ENCODE data around the gene MFSD12. TPM values are rescaled to one million over a fixed set of nuclear protein-coding genes. Genes with fewer than 3 reads are reported as not detected.
"Not testable (repeated sequence)": the region's sequence is repeated elsewhere in the genome, so short reads cannot be mapped to it uniquely, and the experiment has no call there.

The MFSD12 gene
- total and polyA plus RNA-seq, 2 experiments from 2014 or later, result 44.7 to 57.7 TPM

DNA sequence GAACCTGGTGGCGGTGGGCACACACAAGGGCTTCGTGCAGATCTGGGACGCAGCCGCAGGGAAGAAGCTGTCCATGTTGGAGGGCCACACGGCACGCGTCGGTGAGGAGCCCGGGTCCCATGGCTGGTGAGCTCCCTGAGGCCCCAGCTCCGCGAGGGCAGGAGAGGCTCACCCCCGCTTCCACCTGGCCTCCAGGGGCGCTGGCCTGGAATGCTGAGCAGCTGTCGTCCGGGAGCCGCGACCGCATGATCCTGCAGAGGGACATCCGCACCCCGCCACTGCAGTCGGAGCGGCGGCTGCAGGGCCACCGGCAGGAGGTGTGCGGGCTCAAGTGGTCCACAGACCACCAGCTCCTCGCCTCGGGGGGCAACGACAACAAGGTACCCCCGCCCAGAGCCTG lies 25.7 kb downstream of the MFSD12 start:
- no peaks in the 10 kb centered on the region for H3K9me3 ChIP-seq (ENCODE audit: low read depth)
- no peak for DNase-seq (ENCODE audit: low spot score)
- no peak overlapping the region for H3K27ac ChIP-seq
- H3K4me1 ChIP-seq (ENCODE audit: insufficient read depth), result no peaks in the 10 kb centered on the region
- no peak overlapping the region for H3K4me3 ChIP-seq
- no peaks in the 10 kb centered on the region for H3K27me3 ChIP-seq
- H3K4me2 ChIP-seq, result no peak overlapping the region
- no peaks in the 10 kb centered on the region for H3K79me2 ChIP-seq
- no peaks in the 10 kb centered on the region for H3K36me3 ChIP-seq (replicated peaks; ENCODE audit: insufficient read depth, low read depth)
- H2AFZ ChIP-seq, result no peak overlapping the region
- TF ChIP-seq, protein P1, sequence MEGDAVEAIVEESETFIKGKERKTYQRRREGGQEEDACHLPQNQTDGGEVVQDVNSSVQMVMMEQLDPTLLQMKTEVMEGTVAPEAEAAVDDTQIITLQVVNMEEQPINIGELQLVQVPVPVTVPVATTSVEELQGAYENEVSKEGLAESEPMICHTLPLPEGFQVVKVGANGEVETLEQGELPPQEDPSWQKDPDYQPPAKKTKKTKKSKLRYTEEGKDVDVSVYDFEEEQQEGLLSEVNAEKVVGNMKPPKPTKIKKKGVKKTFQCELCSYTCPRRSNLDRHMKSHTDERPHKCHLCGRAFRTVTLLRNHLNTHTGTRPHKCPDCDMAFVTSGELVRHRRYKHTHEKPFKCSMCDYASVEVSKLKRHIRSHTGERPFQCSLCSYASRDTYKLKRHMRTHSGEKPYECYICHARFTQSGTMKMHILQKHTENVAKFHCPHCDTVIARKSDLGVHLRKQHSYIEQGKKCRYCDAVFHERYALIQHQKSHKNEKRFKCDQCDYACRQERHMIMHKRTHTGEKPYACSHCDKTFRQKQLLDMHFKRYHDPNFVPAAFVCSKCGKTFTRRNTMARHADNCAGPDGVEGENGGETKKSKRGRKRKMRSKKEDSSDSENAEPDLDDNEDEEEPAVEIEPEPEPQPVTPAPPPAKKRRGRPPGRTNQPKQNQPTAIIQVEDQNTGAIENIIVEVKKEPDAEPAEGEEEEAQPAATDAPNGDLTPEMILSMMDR (IDR thresholded peaks at IDR 0.05; ENCODE audit: poor library complexity), result no peak
- TF ChIP-seq EZH2 (IDR thresholded peaks at IDR 0.05; ENCODE audit: borderline replicate concordance) (no peak), EZH2phosphoT487 (IDR thresholded peaks at IDR 0.05; ENCODE audit: low read depth, severe bottlenecking, unreplicated experiment) (no peak)
- no peaks in the 10 kb centered on the region for H4K20me1 ChIP-seq (ENCODE audit: insufficient read depth, poor library complexity, severe bottlenecking)
- H3K9me2 ChIP-seq (replicated peaks; ENCODE audit: insufficient read depth), result no peaks in the 10 kb centered on the region
- 95% methylated on average over 28 of the region's 29 CpGs for WGBS (ENCODE audit: low lambda C conversion rate, missing lambda C conversion rate)

DNA sequence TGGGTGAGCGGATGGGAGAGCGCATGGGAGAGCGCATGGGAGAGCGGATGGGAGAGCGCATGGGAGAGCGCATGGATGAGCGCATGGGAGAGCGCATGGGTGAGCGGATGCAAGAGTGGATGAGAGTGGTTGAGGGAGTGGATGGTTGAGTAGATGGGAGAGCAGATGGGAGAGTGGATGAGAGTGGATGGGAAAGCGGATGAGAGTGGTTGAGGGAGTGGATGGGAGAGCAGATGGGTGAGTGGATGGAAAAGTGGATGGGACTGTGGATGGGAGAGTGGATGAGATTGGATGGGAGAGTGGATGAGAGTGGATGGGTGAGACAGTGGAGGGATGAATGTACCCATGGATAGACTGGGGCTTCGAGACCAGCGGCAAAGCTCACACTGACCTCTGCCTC lies 27.0 kb downstream of the MFSD12 start:
- WGBS (ENCODE audit: low lambda C conversion rate, missing lambda C conversion rate), result 90% methylated on average over 5 of the region's 12 CpGs
- Histone ChIP-seq H2AFZ (no peak overlapping the region), H3K9me2 (replicated peaks; ENCODE audit: insufficient read depth) (no peaks in the 10 kb centered on the region), H3K36me3 (replicated peaks; ENCODE audit: insufficient read depth, low read depth) (no peaks in the 10 kb centered on the region), H3K9me3 (ENCODE audit: low read depth) (no peaks in the 10 kb centered on the region), H3K27ac (no peak overlapping the region), H3K4me1 (ENCODE audit: insufficient read depth) (no peaks in the 10 kb centered on the region), H3K4me3 (no peak overlapping the region), H3K4me2 (no peak overlapping the region), H4K20me1 (ENCODE audit: insufficient read depth, poor library complexity, severe bottlenecking) (no peaks in the 10 kb centered on the region), H3K79me2 (no peaks in the 10 kb centered on the region), H3K27me3 (no peaks in the 10 kb centered on the region)
- TF ChIP-seq EZH2 (IDR thresholded peaks at IDR 0.05; ENCODE audit: borderline replicate concordance) (no peak), EZH2phosphoT487 (IDR thresholded peaks at IDR 0.05; ENCODE audit: low read depth, severe bottlenecking, unreplicated experiment) (no peak)
- TF ChIP-seq, protein P1 (IDR thresholded peaks at IDR 0.05; ENCODE audit: poor library complexity), result no peak
- no peak for DNase-seq (ENCODE audit: low spot score)

DNA sequence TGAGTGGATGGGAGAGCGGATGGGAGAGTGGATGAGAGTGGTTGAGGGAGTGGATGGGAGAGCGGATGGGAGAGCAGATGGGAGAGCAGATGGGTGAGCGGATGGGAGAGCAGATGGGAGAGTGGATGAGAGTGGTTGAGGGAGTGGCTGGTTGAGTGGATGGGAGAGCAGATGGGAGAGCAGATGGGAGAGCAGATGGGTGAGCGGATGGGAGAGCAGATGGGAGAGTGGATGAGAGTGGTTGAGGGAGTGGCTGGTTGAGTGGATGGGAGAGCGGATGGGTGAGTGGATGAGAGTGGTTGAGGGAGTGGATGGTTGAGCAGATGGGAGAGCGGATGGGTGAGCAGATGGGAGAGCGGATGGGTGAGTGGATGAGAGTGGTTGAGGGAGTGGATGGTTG lies 28.1 kb downstream of the MFSD12 start:
- DNase-seq (ENCODE audit: low spot score); H3K9me3 ChIP-seq (ENCODE audit: low read depth); H3K36me3 ChIP-seq (replicated peaks; ENCODE audit: insufficient read depth, low read depth); H3K4me2 ChIP-seq; H3K27ac ChIP-seq; H3K9me2 ChIP-seq (replicated peaks; ENCODE audit: insufficient read depth); H3K79me2 ChIP-seq; H3K4me3 ChIP-seq; H4K20me1 ChIP-seq (ENCODE audit: insufficient read depth, poor library complexity, severe bottlenecking); H3K4me1 ChIP-seq (ENCODE audit: insufficient read depth); H3K27me3 ChIP-seq; H2AFZ ChIP-seq: not testable (repeated sequence)
- WGBS (ENCODE audit: low lambda C conversion rate, missing lambda C conversion rate), result 100% methylated on average over 1 of the region's 7 CpGs

DNA sequence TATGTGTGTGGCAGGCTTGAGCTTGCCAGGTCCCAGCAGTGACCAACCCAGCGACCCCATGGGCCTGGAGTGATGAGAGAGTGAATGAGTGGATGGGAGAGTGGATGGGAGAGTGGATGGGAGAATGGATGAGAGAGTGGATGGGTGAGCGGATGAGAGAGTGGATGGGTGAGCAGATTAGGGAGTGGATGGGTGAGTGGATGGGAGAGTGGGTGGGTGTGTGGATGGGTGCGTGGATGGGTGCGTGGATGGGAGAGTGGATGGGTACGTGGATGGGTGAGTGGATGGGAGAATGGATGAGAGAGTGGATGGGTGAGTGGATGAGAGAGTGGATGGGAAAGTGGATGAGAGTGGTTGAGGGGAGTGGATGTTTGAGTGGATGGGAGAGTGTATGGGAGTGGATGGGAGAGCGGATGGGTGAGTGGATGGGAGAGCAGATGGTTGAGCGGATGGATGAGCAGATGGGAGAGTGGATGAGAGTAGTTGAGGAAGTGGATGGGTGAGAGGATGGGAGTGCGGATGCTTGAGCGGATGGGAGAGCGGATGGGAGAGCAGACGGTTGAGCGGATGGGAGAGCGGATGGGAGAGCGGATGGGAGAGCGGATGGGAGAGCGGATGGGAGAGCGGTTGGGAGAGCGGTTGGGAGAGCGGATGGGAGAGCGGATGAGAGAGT lies 28.7 kb downstream of the MFSD12 start:
- no peaks in the 10 kb centered on the region for H4K20me1 ChIP-seq (ENCODE audit: insufficient read depth, poor library complexity, severe bottlenecking)
- no peak overlapping the region for H3K4me3 ChIP-seq
- no peak overlapping the region for H2AFZ ChIP-seq
- no peaks in the 10 kb centered on the region for H3K27me3 ChIP-seq
- no peak for DNase-seq (ENCODE audit: low spot score)
- H3K9me2 ChIP-seq (replicated peaks; ENCODE audit: insufficient read depth), result no peaks in the 10 kb centered on the region
- no peaks in the 10 kb centered on the region for H3K9me3 ChIP-seq (ENCODE audit: low read depth)
- no peaks in the 10 kb centered on the region for H3K79me2 ChIP-seq
- no peak overlapping the region for H3K27ac ChIP-seq
- H3K36me3 ChIP-seq (replicated peaks; ENCODE audit: insufficient read depth, low read depth), result no peaks in the 10 kb centered on the region
- no peaks in the 10 kb centered on the region for H3K4me1 ChIP-seq (ENCODE audit: insufficient read depth)
- WGBS (ENCODE audit: low lambda C conversion rate, missing lambda C conversion rate), result over 99% methylated on average over 15 of the region's 20 CpGs
- H3K4me2 ChIP-seq, result no peak overlapping the region
- TF ChIP-seq, protein P1 (IDR thresholded peaks at IDR 0.05; ENCODE audit: poor library complexity), result no peak
- TF ChIP-seq EZH2 (IDR thresholded peaks at IDR 0.05; ENCODE audit: borderline replicate concordance) (no peak), EZH2phosphoT487 (IDR thresholded peaks at IDR 0.05; ENCODE audit: low read depth, severe bottlenecking, unreplicated experiment) (no peak)
